ENCODE data around the gene TCEAL7.

- TF ChIP-seq EZH2 (IDR thresholded peaks at IDR 0.05; ENCODE audit: low read depth) (no peak), CTCF (conservative IDR thresholded peaks at IDR 0.05) (no peak)
These were observed 14.6 kb downstream of the TCEAL7 start for GRCh38 chrX:103344606-103345005.

Data from PC-9 (cell line).